IPS-18a (cell line): Measurements from ENCODE around the gene ERF.
"Not testable (repeated sequence)": the region's sequence is repeated elsewhere in the genome, so short reads cannot be mapped to it uniquely, and the experiment has no call there.

Source experiments
- H3K27ac ChIP-seq: one replicate; pipeline ENCODE4 v1.5.1; 2013; ENCODE audit warnings: low read length
- H3K27me3 ChIP-seq: one replicate; pipeline ENCODE4 v1.6.1; 2013; ENCODE audit warnings: mild to moderate bottlenecking, low read length; ENCODE audit not compliant: control insufficient read depth, insufficient read depth
- H3K36me3 ChIP-seq: one replicate; pipeline ENCODE4 v1.6.1; 2013; ENCODE audit warnings: low read depth, low read length; ENCODE audit not compliant: control insufficient read depth
- H3K4me1 ChIP-seq: one replicate; pipeline ENCODE4 v1.6.1; 2013; ENCODE audit warnings: low read depth, low read length; ENCODE audit not compliant: control insufficient read depth
- H3K4me3 ChIP-seq: one replicate; pipeline ENCODE4 v1.5.1; 2013; ENCODE audit warnings: low read length
- H3K9ac ChIP-seq: one replicate; pipeline ENCODE4 v1.6.1; 2013; ENCODE audit warnings: mild to moderate bottlenecking, low read length, moderate library complexity
- H3K9me3 ChIP-seq: one replicate; pipeline ENCODE4 v1.6.1; 2013; ENCODE audit warnings: low read depth, low read length; ENCODE audit not compliant: control insufficient read depth

The ERF gene

GRCh38 chr19:42271861-42272534 lies 17.1 kb upstream of the ERF start:
- H3K27me3 ChIP-seq: no peaks in the 10 kb centered on the region
- H3K27ac ChIP-seq: no peak overlapping the region
- no peaks in the 10 kb centered on the region for H3K9me3 ChIP-seq
- H3K9ac ChIP-seq: no peak overlapping the region
- H3K4me1 ChIP-seq: peaks cover 9% of the 10 kb centered on the region
- no peaks in the 10 kb centered on the region for H3K36me3 ChIP-seq
- no peak overlapping the region for H3K4me3 ChIP-seq

DNA sequence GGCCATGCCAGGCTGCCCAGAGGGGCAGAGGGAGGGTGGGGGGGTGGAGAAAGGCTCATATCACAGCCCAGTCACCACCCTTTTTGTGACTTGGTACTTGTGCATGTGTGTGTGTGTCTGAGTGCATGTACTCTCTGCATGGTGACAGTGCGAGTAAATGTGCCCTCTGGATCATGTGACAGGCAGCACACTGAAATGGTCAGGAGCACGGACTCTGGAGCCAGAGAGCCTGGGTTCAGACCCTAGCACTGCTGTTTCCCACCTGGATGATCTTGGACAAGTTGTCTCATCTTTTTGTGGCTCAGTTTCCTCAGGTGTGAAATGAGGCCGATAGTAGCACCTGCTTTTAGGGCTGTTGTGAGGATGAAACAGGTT lies 16.1 kb upstream of the ERF start:
- H3K27ac ChIP-seq: no peak overlapping the region
- H3K9me3 ChIP-seq: no peaks in the 10 kb centered on the region
- no peaks in the 10 kb centered on the region for H3K36me3 ChIP-seq
- no peak overlapping the region for H3K4me3 ChIP-seq
- peaks cover 9% of the 10 kb centered on the region for H3K4me1 ChIP-seq
- H3K27me3 ChIP-seq: no peaks in the 10 kb centered on the region
- H3K9ac ChIP-seq: no peak overlapping the region

DNA sequence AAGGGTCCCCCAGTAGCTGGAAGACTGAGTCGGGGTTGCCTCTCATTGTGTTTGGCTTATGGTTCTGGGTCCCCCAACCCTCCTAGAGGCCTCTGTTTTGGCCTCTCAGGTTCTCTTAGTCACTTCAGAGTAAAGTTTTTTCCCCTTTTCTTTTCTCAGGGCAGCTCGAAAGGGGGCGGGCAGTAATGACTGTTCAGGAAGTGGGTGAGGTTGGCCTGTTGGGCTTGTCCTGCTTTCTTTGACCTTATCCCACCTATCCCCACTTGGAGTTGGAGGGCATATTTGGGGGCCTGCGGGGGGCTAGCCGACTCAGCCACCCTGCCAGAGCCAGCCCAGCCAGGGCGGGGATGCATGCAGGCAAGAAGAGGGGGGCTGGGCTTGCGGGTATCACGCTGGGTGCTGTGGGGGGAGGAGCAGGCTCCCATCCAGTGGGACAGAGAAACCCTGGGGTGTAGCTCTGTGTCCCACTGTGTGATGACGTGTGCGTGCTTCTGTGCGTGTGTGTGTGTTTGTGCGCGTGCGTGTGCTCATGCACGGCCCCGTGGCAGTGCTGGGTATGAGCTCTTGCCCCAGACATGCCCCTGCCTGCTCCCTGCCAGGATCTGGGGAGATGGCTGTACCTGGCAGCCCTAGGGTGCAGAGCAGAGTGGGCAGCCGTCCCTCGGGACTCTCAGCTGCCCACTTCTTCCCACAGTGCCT lies 15.6 kb upstream of the ERF start:
- Histone ChIP-seq H3K36me3 (no peaks in the 10 kb centered on the region), H3K9me3 (no peaks in the 10 kb centered on the region), H3K27ac (no peak overlapping the region), H3K27me3 (no peaks in the 10 kb centered on the region), H3K4me1 (peaks cover 9% of the 10 kb centered on the region), H3K9ac (no peak overlapping the region), H3K4me3 (no peak overlapping the region)

GRCh38 chr19:42269478-42270345 lies 14.8 kb upstream of the ERF start:
- Histone ChIP-seq H3K9ac (no peak overlapping the region), H3K9me3 (no peaks in the 10 kb centered on the region), H3K27ac (no peak overlapping the region), H3K27me3 (no peaks in the 10 kb centered on the region), H3K4me1 (peaks cover 9% of the 10 kb centered on the region), H3K4me3 (peak overlapping the region; percentile 97), H3K36me3 (no peaks in the 10 kb centered on the region)

DNA sequence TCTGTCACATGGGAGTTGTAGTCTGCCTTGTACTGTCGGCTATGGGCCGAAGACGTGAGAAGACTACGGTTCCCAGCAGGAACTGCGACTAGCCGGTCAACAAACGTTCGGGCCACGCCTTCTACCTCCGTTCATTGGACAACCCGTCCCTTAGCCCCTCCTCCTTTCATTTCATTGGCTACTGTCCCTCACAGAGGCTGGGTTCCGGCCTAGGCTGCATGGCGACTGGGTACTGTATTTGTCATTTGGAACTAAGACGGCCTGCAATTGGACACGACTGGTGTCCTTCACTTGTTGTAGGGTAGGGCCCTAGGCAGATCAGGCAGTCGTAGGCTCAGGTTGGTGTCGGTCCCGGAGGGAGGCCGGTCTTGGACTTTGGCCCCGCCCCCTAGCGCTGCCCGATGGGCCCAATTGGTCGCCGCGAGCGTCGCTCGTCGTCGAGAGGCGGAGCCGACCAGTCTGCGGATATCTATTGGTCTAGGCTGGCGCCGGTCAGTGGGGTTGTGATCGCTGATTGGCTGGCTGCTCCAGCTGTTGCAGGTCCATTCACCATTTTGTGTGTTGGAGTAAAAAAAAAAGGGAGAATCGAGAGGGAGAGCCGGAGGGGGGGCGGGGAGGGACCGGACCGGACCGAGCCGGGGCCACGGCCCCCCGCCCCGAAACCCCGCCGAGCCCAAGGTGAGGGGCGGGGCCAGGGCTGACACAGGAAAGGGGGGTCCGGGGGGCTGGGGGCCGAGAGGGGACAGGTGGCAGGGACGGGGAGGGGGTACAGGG lies 14.0 kb upstream of the ERF start, which contains the start of gene CIC:
CIC (plus strand) TSS at position 549 of the 774 bp plus-strand sequence. CDS start 2,532 bp downstream, outside the sequence.
- peak within 1 kb of the TSS; percentile 97 for H3K4me3 ChIP-seq
- H3K4me1 ChIP-seq: peaks cover 9% of the 10 kb centered on the region
- H3K9ac ChIP-seq: peak within 1 kb of the TSS; percentile 99
- no peaks in the 10 kb centered on the region for H3K27me3 ChIP-seq
- no peaks in the 10 kb centered on the region for H3K9me3 ChIP-seq
- H3K36me3 ChIP-seq: no peaks in the 10 kb centered on the region
- H3K27ac ChIP-seq: peak within 1 kb of the TSS; percentile 100

DNA sequence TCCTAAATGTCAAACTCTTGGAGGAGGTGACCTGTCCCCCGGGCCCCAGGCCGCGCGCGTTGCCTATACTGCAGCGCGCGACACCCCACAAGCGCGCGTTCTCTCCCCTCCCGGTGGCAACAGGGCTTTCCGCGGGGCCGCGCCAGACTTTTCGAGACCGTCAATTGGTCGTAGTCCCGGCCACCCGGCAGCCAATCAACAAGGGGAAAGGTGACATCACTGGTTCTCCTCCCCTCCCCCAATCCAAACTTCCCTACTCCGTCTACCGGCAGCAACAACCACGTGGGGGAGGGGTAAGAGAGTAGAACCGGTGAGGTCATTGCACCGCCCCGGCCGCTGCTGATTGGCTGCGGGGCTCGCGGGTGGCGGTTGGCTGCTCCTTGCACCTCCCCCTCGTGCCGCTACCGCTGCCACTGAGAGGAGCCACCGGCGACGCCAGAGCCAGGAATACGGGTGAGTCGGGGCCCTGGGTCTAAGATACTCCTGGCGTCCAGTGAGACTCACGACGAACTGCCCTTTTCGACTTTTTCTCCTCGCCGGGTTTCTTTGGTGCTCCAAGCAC lies 13.3 kb upstream of the ERF start:
- peak overlapping the region; percentile 99 for H3K9ac ChIP-seq
- H3K9me3 ChIP-seq: no peaks in the 10 kb centered on the region
- peak overlapping the region; percentile 100 for H3K27ac ChIP-seq
- no peaks in the 10 kb centered on the region for H3K27me3 ChIP-seq
- peak overlapping the region; percentile 97 for H3K4me3 ChIP-seq
- no peaks in the 10 kb centered on the region for H3K36me3 ChIP-seq
- H3K4me1 ChIP-seq: peaks cover 9% of the 10 kb centered on the region

DNA sequence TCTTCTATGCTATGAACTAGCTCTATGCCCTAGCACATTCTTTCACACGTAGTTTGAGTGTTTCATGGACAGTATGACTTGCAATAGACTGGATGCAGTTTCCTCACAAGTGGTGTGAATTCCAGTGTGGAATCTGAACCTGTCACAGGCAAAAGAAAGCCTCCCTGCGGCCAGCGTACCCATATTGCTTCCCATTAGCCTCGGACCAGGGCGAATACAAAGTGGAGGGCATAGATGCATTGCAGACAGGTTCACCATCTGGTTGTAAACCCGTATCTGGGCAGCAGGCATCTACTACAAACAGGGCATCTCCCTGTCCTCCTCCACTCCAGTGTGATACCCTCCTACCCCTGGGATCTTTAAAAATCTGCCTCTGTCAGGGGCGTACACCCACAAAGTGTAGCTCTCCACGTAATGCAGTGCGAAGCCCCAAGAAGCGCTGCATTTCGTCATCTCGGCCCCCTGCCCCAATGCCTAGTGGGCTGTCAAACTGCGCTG lies 12.8 kb upstream of the ERF start:
- no peaks in the 10 kb centered on the region for H3K27me3 ChIP-seq
- H3K4me1 ChIP-seq: peaks cover 9% of the 10 kb centered on the region
- peak overlapping the region; percentile 97 for H3K4me3 ChIP-seq
- no peaks in the 10 kb centered on the region for H3K36me3 ChIP-seq
- H3K9ac ChIP-seq: peak overlapping the region; percentile 99
- H3K9me3 ChIP-seq: no peaks in the 10 kb centered on the region
- H3K27ac ChIP-seq: no peak overlapping the region

DNA sequence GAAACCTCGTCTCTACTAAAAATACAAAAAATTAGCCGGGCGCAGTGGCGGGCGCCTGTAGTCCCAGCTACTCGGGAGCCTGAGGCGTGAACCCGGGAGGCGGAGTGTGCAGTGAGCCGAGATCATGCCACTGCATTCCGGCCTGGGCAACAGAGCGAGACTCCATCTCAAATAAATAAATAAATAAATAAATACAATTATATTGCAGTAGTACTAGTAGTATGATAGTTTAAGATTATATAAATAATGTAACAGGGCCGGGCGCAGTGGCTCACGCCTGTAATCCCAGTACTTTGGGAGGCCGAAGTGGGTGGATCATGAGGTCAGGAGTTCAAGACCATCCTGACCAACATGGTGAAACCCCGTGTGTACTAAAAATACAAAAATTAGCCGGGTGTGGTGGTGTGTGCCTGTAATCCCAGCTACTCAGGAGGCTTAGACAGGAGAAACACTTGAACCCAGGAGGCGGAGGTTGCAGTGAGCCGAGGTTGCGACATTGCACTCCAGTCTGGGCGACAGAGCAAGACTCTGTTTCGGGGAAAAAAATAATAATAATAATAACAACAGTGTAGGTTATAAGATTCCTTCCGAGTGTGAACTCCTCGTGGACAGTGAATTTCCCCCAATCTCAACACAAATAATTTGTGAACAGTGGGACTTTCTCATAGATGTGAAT lies 12.1 kb upstream of the ERF start:
- H3K36me3 ChIP-seq, H3K4me1 ChIP-seq, H3K9ac ChIP-seq, H3K27ac ChIP-seq, H3K9me3 ChIP-seq, H3K27me3 ChIP-seq: not testable (repeated sequence)
- peak overlapping the region; percentile 97 for H3K4me3 ChIP-seq

DNA sequence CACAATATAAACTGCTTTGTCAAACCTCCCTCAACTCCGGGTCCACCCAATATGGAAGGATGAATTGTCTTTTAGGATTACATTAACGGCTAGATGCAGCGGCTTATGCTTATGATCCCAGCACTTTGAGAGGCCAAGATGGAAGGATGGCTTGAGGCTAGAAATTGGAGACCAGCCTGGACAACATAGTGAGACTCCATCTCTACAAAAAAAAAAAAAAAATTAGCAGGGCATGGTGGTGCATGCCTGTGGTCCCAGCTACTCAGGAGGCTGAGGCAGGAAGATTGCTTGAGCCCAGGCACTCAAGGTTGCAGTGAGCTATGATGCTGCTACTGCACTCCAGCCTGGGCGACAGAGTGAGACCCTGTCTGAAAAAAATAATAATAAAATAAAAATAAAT lies 11.2 kb upstream of the ERF start:
- H3K4me1 ChIP-seq, H3K9me3 ChIP-seq, H3K9ac ChIP-seq, H3K27ac ChIP-seq, H3K4me3 ChIP-seq, H3K27me3 ChIP-seq, H3K36me3 ChIP-seq: not testable (repeated sequence)

DNA sequence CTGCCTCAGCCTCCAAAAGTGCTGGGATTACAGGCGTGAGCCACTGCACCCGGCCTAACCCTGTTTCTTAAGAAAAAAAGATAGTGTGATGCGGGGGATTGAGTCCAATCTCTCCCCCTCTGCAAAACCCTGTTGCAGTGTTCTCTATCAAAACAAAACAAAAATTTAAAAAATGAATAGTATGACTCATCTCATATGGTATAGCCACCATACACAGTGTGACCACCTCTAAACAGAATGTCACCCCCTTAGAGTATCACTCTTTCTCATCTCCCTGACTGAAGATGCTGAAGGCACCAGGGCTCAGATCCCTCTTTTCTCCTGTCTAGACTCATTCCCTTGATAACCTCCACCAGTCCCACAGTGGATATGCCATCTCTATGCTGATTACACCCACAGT lies 6.8 kb upstream of the ERF start:
- no peak overlapping the region for H3K9ac ChIP-seq
- no peaks in the 10 kb centered on the region for H3K9me3 ChIP-seq
- no peak overlapping the region for H3K27ac ChIP-seq
- H3K4me1 ChIP-seq: no peaks in the 10 kb centered on the region
- H3K4me3 ChIP-seq: no peak overlapping the region
- H3K27me3 ChIP-seq: peaks cover 6% of the 10 kb centered on the region
- H3K36me3 ChIP-seq: no peaks in the 10 kb centered on the region
